Loucy (cell line): Measurements from ENCODE around the gene PDIA6.

Experiments
- EZH2phosphoT487 ChIP-seq: fragments of 200-600 bp; IDR thresholded peaks from 2 replicates; pipeline ENCODE4 v1.6.1; 2018; ENCODE audit warnings: antibody characterized with exemption, mild to moderate bottlenecking, moderate library complexity, borderline replicate concordance
- TF ChIP-seq, protein P1 (sequence below): fragments of 200-600 bp; sonication (generic); conservative IDR thresholded peaks from 2 replicates; pipeline ENCODE4 v1.5.1; 2014; ENCODE audit warnings: mild to moderate bottlenecking, antibody characterized with exemption, low read length

DNA sequence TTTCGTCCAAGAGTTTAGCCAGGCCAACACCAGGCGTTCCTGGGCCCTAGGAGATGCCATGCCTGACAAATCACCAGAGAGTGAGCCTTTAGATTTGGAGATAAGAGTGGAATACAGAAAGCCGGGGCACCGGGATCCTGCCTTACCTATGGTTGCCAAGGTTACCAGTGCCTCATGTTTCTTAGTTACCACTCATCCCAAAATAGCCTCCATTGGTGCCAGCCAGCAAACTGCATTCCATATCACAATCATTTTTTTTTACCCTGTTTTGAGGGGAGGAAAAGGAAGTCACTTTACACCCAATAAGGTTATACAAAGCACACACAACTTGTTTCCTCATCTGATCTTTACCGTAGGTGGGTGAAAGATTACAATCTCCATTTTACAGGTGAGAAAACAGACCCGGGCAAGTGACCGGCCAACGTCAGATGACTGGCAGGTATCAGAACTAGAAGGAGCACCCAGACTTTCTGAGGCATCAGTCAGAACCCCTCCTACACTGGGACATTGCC is 48.3 kb upstream of the PDIA6 start:
- TF ChIP-seq, protein P1, sequence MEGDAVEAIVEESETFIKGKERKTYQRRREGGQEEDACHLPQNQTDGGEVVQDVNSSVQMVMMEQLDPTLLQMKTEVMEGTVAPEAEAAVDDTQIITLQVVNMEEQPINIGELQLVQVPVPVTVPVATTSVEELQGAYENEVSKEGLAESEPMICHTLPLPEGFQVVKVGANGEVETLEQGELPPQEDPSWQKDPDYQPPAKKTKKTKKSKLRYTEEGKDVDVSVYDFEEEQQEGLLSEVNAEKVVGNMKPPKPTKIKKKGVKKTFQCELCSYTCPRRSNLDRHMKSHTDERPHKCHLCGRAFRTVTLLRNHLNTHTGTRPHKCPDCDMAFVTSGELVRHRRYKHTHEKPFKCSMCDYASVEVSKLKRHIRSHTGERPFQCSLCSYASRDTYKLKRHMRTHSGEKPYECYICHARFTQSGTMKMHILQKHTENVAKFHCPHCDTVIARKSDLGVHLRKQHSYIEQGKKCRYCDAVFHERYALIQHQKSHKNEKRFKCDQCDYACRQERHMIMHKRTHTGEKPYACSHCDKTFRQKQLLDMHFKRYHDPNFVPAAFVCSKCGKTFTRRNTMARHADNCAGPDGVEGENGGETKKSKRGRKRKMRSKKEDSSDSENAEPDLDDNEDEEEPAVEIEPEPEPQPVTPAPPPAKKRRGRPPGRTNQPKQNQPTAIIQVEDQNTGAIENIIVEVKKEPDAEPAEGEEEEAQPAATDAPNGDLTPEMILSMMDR = no peak
- TF ChIP-seq EZH2phosphoT487 = no peak
